ENCODE data around the gene INPP5E.
A peak's percentile ranks its signal among the peaks of the same experiment; 100 is the strongest.

Gene INPP5E

GRCh38 chr9:136439481-136440408, at the start of gene INPP5E:
Gene INPP5E (minus strand): TSS chr9:136439845. CDS start chr9:136439419, 426 bp downstream.
- DNase-seq (ENCODE audit: low read depth in 2 of 2): peak; percentile 63 to 90

GRCh38 chr9:136488247-136489214, 48.9 kb upstream of the INPP5E start:
- peak; percentile 57 to 67 for DNase-seq (ENCODE audit: low read depth in 2 of 2)

GRCh38 chr9:136487672-136488071, 48.0 kb upstream of the INPP5E start:
- no peak for DNase-seq (ENCODE audit: low read depth in 2 of 2)

GRCh38 chr9:136486823-136487620, 47.4 kb upstream of the INPP5E start:
- no peak for DNase-seq (ENCODE audit: low read depth in 2 of 2)

GRCh38 chr9:136486131-136486530, 46.5 kb upstream of the INPP5E start:
- DNase-seq (ENCODE audit: low read depth in 2 of 2): no peak

- DNase-seq (ENCODE audit: low read depth in 2 of 2): peak; percentile 62 to 84
These were observed 45.7 kb upstream of the INPP5E start for GRCh38 chr9:136485049-136486045.

GRCh38 chr9:136484153-136485048, 44.8 kb upstream of the INPP5E start:
- DNase-seq (ENCODE audit: low read depth in 2 of 2): no peak

GRCh38 chr9:136483589-136484152, 44.0 kb upstream of the INPP5E start:
- DNase-seq (ENCODE audit: low read depth in 2 of 2): peak; percentile 89 to 93

GRCh38 chr9:136482793-136483588, 43.3 kb upstream of the INPP5E start, which contains the start of gene SEC16A:
Gene SEC16A (minus strand): TSS chr9:136483040. CDS start chr9:136477615, 5,425 bp downstream.
- peak; percentile 100 for DNase-seq (ENCODE audit: low read depth in 2 of 2)

- no peak for DNase-seq (ENCODE audit: low read depth in 2 of 2)
These were observed 42.6 kb upstream of the INPP5E start for GRCh38 chr9:136482046-136482792.

GRCh38 chr9:136481558-136481957, 41.9 kb upstream of the INPP5E start:
- no peak for DNase-seq (ENCODE audit: low read depth in 2 of 2)

GRCh38 chr9:136476369-136477150, 36.9 kb upstream of the INPP5E start:
- DNase-seq (ENCODE audit: low read depth in 2 of 2): no peak

- no peak for DNase-seq (ENCODE audit: low read depth in 2 of 2)
These were observed 35.6 kb upstream of the INPP5E start for GRCh38 chr9:136474974-136475865.

GRCh38 chr9:136474021-136474640, 34.5 kb upstream of the INPP5E start:
- no peak for DNase-seq (ENCODE audit: low read depth in 2 of 2)

GRCh38 chr9:136473354-136473721, 33.7 kb upstream of the INPP5E start:
- DNase-seq (ENCODE audit: low read depth in 2 of 2): no peak
